HCT116 (cell line): ENCODE results near the gene OR10H5. TPM values are rescaled to one million over a fixed set of nuclear protein-coding genes. Genes with fewer than 3 reads are reported as not detected.

Source experiments
- ATAC-seq: fragments of 200-7000 bp; cut with Tn5 transposase; 2 replicates; pipeline ENCODE4 v1.9.1; 2020; ENCODE audit warnings: mild to moderate bottlenecking, moderate library complexity
- BruUV-seq: library from RNA; stranded (reverse); fragments of 400-500 nt; replicated peaks from 2 replicates; lab custom pipeline; 2021; lab: Mats Ljungman, UMichigan
- CTCF ChIA-PET: fragments of 300-600 bp; sonication (Branson Sonifier 250); formaldehyde crosslinking; loops from one replicate; lab custom pipeline; 2021; ENCODE audit warnings: antibody characterized with exemption; lab: Charles Lee
- POLR2A ChIA-PET: fragments of 300-600, 350-600 bp; sonication (Branson Sonifier 250); formaldehyde crosslinking; loops from one replicate; lab custom pipeline; 2021; ENCODE audit warnings: antibody characterized with exemption; lab: Charles Lee
- RAD21 ChIA-PET, 2 experiments: fragments of 300-600 bp; sonication (Branson Sonifier 250); formaldehyde crosslinking; loops; one replicate each; lab custom pipeline; 2023; ENCODE audit warnings: low total read pairs in 2 of 2; ENCODE audit not compliant: uncharacterized antibody in 2 of 2, unreplicated experiment in 2 of 2, low non-redundant PET in 1 of 2; lab: Charles Lee
- DNase-seq: peaks from one replicate; pipeline ENCODE4 v3.0.0-alpha.2; 2010; ENCODE audit warnings: low read depth, low spot score
- H2AFZ ChIP-seq: fragments of 200-600 bp; shearing (Covaris generic), sonication (generic); 2 replicates; pipeline ENCODE4 v1.6.1; 2017; ENCODE audit warnings: low read depth, mixed run types, mixed read lengths, antibody characterized with exemption, low read length; ENCODE audit not compliant: poor library complexity, severe bottlenecking
- H3K27ac ChIP-seq: 2 replicates; pipeline ENCODE4 v1.5.1; 2012; ENCODE audit warnings: low read depth, low read length
- H3K27me3 ChIP-seq: fragments of 200-600 bp; sonication (generic); 2 replicates; pipeline ENCODE4 v1.6.1; 2016; ENCODE audit warnings: mixed run types, low read length, mixed read lengths; ENCODE audit not compliant: insufficient read depth
- H3K36me3 ChIP-seq, 2 experiments: fragments of 200-500 bp in 1 of 2; fragments of 200-600 bp in 1 of 2; sonication (Bioruptor generic) in 1 of 2; sonication (generic) in 1 of 2; 2 replicates each; pipeline versions ENCODE4 v1.5.1 to v1.6.1; 2014 to 2016; ENCODE audit warnings: low read length in 2 of 2, inconsistent platforms in 1 of 2, mixed read lengths in 1 of 2, mixed run types in 1 of 2; ENCODE audit not compliant: insufficient read depth in 2 of 2, control insufficient read depth in 1 of 2
- H3K4me1 ChIP-seq, 2 experiments: fragments of 200-600 bp in 1 of 2; sonication (generic) in 1 of 2; 2 replicates each; pipeline versions ENCODE4 v1.5.1 to v1.6.1; 2012 to 2017; ENCODE audit warnings: low read length in 2 of 2, inconsistent platforms in 1 of 2, mild to moderate bottlenecking in 1 of 2, mixed read lengths in 1 of 2, mixed run types in 1 of 2, moderate library complexity in 1 of 2; ENCODE audit not compliant: insufficient read depth in 2 of 2, control insufficient read depth in 1 of 2
- H3K4me2 ChIP-seq: fragments of 200-600 bp; sonication (generic); 2 replicates; pipeline ENCODE4 v1.6.1; 2017; ENCODE audit warnings: mixed run types, low read length, mixed read lengths
- H3K4me3 ChIP-seq, 2 experiments: fragments of 200-600 bp in 1 of 2; sonication (generic) in 1 of 2; replicated peaks in 1 of 2; 2 replicates each; pipeline ENCODE4 v1.5.1; 2011 to 2016; ENCODE audit warnings: low read length in 2 of 2, control low read depth in 1 of 2, low read depth in 1 of 2, mild to moderate bottlenecking in 1 of 2, mixed read lengths in 1 of 2, mixed run types in 1 of 2
- H3K79me2 ChIP-seq: fragments of 200-600 bp; sonication (generic); 2 replicates; pipeline ENCODE4 v1.6.1; 2017; ENCODE audit warnings: mild to moderate bottlenecking, mixed run types, low read length, moderate library complexity, mixed read lengths; ENCODE audit not compliant: insufficient read depth
- H3K9ac ChIP-seq: fragments of 200-600 bp; sonication (generic); 2 replicates; pipeline ENCODE4 v1.6.1; 2016; ENCODE audit warnings: low read length, mixed read lengths
- H3K9me2 ChIP-seq: fragments of 200-600 bp; sonication (generic), shearing (Covaris generic); 2 replicates; pipeline ENCODE4 v1.6.1; 2017; ENCODE audit warnings: mixed run types, mild to moderate bottlenecking, moderate library complexity; ENCODE audit not compliant: insufficient read depth
- H3K9me3 ChIP-seq, 2 experiments: fragments of 200-500 bp in 1 of 2; fragments of 200-600 bp in 1 of 2; sonication (Bioruptor generic) in 1 of 2; sonication (generic) in 1 of 2; 2 replicates each; pipeline ENCODE4 v1.6.1; 2014 to 2017; ENCODE audit warnings: low read length in 2 of 2, mixed read lengths in 2 of 2, inconsistent platforms in 1 of 2, low read depth in 1 of 2, mild to moderate bottlenecking in 1 of 2, mixed run types in 1 of 2, moderate library complexity in 1 of 2; ENCODE audit not compliant: control insufficient read depth in 1 of 2, insufficient read depth in 1 of 2
- H4K20me1 ChIP-seq: fragments of 200-600 bp; sonication (generic), shearing (Covaris generic); 2 replicates; pipeline ENCODE4 v1.6.1; 2017; ENCODE audit warnings: mixed run types, mild to moderate bottlenecking, moderate library complexity; ENCODE audit not compliant: insufficient read depth
- CEBPB ChIP-seq: IDR thresholded peaks from 2 replicates; pipeline ENCODE4 v1.6.1; 2012; ENCODE audit warnings: low read depth
- CTCF ChIP-seq, 3 experiments: fragments of 200-600 bp in 1 of 3; sonication (generic) in 1 of 3; IDR thresholded peaks in 2 of 3; conservative IDR thresholded peaks in 1 of 3; 2 replicates each; pipeline ENCODE4 v1.5.1; 2012 to 2017; ENCODE audit warnings: low read depth in 2 of 3, low read length in 2 of 3, antibody characterized with exemption in 1 of 3, borderline replicate concordance in 1 of 3, control low read depth in 1 of 3, mild to moderate bottlenecking in 1 of 3, mixed read lengths in 1 of 3, mixed run types in 1 of 3, moderate library complexity in 1 of 3; ENCODE audit not compliant: insufficient read depth in 1 of 3
- EGR1 ChIP-seq: IDR thresholded peaks from 2 replicates; pipeline ENCODE4 v1.6.1; 2012; ENCODE audit warnings: low read depth
- ELF1 ChIP-seq: IDR thresholded peaks from 2 replicates; pipeline ENCODE4 v1.6.1; 2012; ENCODE audit warnings: low read depth, borderline replicate concordance
- EZH2 ChIP-seq: fragments of 200-600 bp; sonication (generic); IDR thresholded peaks from 2 replicates; pipeline ENCODE4 v1.6.1; 2017; ENCODE audit warnings: antibody characterized with exemption, mixed run types
- EZH2phosphoT487 ChIP-seq: fragments of 200-600 bp; IDR thresholded peaks from 2 replicates; pipeline ENCODE4 v1.6.1; 2018; ENCODE audit warnings: antibody characterized with exemption, borderline replicate concordance
- FOSL1 ChIP-seq: IDR thresholded peaks from 2 replicates; pipeline ENCODE4 v1.6.1; 2012; ENCODE audit warnings: low read depth
- JUND ChIP-seq: IDR thresholded peaks from 2 replicates; pipeline ENCODE4 v1.6.1; 2012
- POLR2A ChIP-seq: IDR thresholded peaks from 2 replicates; pipeline ENCODE4 v1.7.0; 2011; ENCODE audit warnings: borderline replicate concordance; ENCODE audit not compliant: insufficient read depth, insufficient read length; ENCODE audit errors: extremely low read depth
- POLR2AphosphoS5 ChIP-seq: IDR thresholded peaks from 2 replicates; pipeline ENCODE4 v1.6.1; 2011; ENCODE audit warnings: mild to moderate bottlenecking, low read depth, low read length, moderate library complexity
- REST ChIP-seq: IDR thresholded peaks from 2 replicates; pipeline ENCODE4 v1.6.1; 2012; ENCODE audit warnings: low read depth
- SIN3A ChIP-seq: IDR thresholded peaks from 2 replicates; pipeline ENCODE4 v1.6.1; 2012; ENCODE audit warnings: low read depth
- SP1 ChIP-seq: IDR thresholded peaks from 2 replicates; pipeline ENCODE4 v1.6.1; 2012; ENCODE audit warnings: low read depth
- SRF ChIP-seq: IDR thresholded peaks from 2 replicates; pipeline ENCODE4 v1.6.1; 2012; ENCODE audit warnings: low read depth
- TCF7L2 ChIP-seq: IDR thresholded peaks from 2 replicates; pipeline ENCODE4 v1.7.0; 2011; ENCODE audit warnings: borderline replicate concordance, inconsistent platforms; ENCODE audit not compliant: insufficient read depth, insufficient read length; ENCODE audit errors: extremely low read depth
- YY1 ChIP-seq: IDR thresholded peaks from 2 replicates; pipeline ENCODE4 v1.6.1; 2011; ENCODE audit warnings: low read length, low read depth, moderate library complexity, mild to moderate bottlenecking; ENCODE audit not compliant: insufficient replicate concordance; ENCODE audit errors: extremely low read depth
- ZFX ChIP-seq: fragments of 450-650 bp; IDR thresholded peaks from 2 replicates; pipeline ENCODE4 v1.6.1; 2017
- ZNF274 ChIP-seq: fragments of 200-500 bp; sonication (Bioruptor generic); IDR thresholded peaks from 2 replicates; pipeline ENCODE4 v1.6.1; 2014; ENCODE audit warnings: mild to moderate bottlenecking, low read depth, low read length, inconsistent platforms
- intact Hi-C: fragments of 100-400 bp; cut with micrococcal nuclease; formaldehyde crosslinking; loops from 2 replicates; pipeline ENCODE4 v1.10.0; 2022
- total RNA-seq: library from RNA; stranded (reverse); gene quantifications from one replicate; pipeline ENCODE4 v1.2.1, GENCODE V29; 2021; ENCODE audit not compliant: unreplicated experiment
- TF ChIP-seq, protein P1 (sequence below): IDR thresholded peaks from 2 replicates; pipeline ENCODE4 v1.6.1; 2012

Gene OR10H5
- total RNA-seq, 1 experiment from 2014 or later, result not detected

- no peak for TF ChIP-seq POLR2AphosphoS5
- TF ChIP-seq ZFX, result no peak
- TF ChIP-seq CTCF (IDR thresholded peaks at IDR 0.05 in 2 of 3, conservative IDR thresholded peaks at IDR 0.05 in 1 of 3; ENCODE audit: borderline replicate concordance in 1 of 3, insufficient read depth in 1 of 3, low read depth in 2 of 3, low read length in 2 of 3), result no peak
- no peak for TF ChIP-seq CEBPB
- TF ChIP-seq EZH2phosphoT487, result no peak
These were observed 49.7 kb upstream of the OR10H5 start, which contains the start of gene OR10H3 (continued) for GRCh38 chr19:15737722-15738121.

DNA sequence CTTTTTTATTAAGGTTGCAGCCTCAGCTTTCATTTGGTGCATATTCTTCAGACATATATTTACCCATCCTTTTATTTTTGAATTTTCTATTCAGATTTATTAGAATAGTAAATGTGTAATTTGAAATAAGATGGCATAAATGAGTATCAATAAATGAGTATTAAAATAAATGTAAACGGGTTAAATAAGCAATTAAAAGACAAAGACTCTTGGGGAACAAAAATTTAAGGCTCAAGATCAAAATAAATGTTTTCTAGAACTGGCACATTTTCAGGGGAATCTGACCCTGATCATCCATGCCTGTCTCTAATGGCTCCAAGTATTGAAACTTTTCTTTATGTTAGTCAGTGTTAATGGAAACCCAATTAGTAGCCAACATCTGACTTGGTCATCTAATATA, 46.7 kb upstream of the OR10H5 start:
- no peaks in the 10 kb centered on the region for H3K79me2 ChIP-seq
- no peak overlapping the region for H3K9ac ChIP-seq
- DNase-seq (no peak), ATAC-seq (no peak)
- peaks cover 14 to 28% of the 10 kb centered on the region in 2 experiments; a peak in 2 of 4 replicates for H3K9me3 ChIP-seq
- RAD21 ChIA-PET, result no interaction called here
- no peak overlapping the region for H3K4me2 ChIP-seq
- POLR2A ChIA-PET, result no interaction called here
- H3K36me3 ChIP-seq, result no peaks in the 10 kb centered on the region
- intact Hi-C loops, result no loop called here
- no peaks in the 10 kb centered on the region for H3K27me3 ChIP-seq
- no peak overlapping the region for H3K4me3 ChIP-seq
- CTCF ChIA-PET, result no interaction called here
- H2AFZ ChIP-seq, result no peak overlapping the region
- no peaks in the 10 kb centered on the region; the same call in 1 of the 2 replicates for H3K9me2 ChIP-seq
- H4K20me1 ChIP-seq, result no peaks in the 10 kb centered on the region; the same call in 1 of the 2 replicates
- no peak overlapping the region for H3K27ac ChIP-seq
- H3K4me1 ChIP-seq, result no peaks in the 10 kb centered on the region
- BruUV-seq, result no TSS peak
- TF ChIP-seq ZFX (no peak), TCF7L2 (no peak), SIN3A (no peak), ZNF274 (no peak), EZH2 (no peak), ELF1 (no peak), CEBPB (no peak), JUND (no peak), FOSL1 (no peak), EGR1 (no peak), REST (no peak), POLR2AphosphoS5 (no peak), SP1 (no peak), SRF (no peak), YY1 (no peak), POLR2A (no peak)
- TF ChIP-seq, protein P1, sequence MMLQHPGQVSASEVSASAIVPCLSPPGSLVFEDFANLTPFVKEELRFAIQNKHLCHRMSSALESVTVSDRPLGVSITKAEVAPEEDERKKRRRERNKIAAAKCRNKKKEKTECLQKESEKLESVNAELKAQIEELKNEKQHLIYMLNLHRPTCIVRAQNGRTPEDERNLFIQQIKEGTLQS, result no peak
